GM15510 (cell line): ENCODE data around the gene FOXN4.

Source experiments
- POLR2A ChIP-seq: IDR thresholded peaks from 3 replicates; pipeline ENCODE4 v1.6.1; 2011; ENCODE audit warnings: borderline replicate concordance; ENCODE audit not compliant: insufficient read length; ENCODE audit errors: extremely low read depth

The FOXN4 gene

DNA sequence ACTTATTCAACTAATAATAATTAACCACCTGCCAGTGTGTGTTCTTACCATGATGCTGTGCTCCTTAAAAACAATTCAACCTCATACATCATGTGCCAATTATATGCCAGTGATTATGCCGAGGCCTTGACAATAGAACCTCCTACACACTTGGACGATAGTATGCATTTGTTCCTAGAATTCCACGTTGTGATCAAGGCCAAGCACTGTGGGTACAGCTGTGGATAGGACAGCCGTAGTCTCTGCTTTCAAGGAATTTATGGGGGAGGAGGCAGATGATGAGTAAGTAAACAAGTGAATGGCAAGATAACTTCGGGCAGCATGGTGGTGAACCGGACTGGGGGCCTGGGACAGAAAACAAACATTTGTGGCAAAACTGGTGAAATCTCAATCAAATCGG lies 20.6 kb upstream of the FOXN4 start:
- no peak for TF ChIP-seq POLR2A

- no peak for TF ChIP-seq POLR2A
Observed at GRCh38 chr12:109329003-109329402, 19.9 kb upstream of the FOXN4 start.

DNA sequence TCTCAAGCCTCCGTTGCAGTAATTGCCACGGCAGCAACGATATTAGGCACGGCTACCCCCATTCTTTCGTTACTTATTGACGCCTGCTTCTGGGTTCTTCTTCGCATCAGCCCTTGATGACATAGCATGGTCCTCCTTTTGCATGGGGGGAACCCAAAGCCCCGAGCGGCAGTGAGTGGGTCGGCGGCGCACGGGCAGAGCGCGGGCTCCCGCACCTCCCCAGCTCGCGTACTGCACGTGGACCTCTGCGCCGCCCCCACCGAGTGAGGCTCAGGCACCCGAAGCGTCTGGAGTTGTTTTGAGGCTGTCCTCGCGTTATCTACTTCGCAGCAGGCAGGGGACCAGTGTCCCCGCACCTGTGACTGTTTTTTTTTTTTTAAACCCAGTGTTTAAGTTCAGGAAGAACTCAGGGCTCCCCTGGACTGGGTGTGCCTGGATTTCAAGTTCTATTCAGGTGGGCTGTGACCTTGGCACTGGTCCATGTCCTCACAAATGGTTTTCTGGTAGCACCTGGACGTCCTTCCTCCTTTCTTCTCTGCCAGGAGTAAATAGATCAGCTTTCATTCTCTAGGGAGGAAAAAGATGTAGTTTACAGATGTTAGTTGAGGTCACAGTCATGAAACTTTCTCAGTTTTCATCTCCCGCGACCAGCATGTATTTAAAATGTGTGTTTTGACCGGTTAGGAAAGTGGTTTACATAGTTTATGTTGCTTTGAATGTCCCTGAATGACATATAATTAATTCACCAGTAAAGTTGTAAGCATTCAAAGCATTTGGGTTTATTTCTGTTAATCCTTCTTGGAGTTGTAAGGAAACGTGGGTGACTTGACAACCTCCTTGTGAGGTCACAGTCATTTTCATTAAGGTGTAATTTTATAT lies 1.4 kb upstream of the FOXN4 start:
- no peak for TF ChIP-seq POLR2A

- TF ChIP-seq POLR2A: no peak
Observed at GRCh38 chr12:109309381-109310246, 530 bp upstream of the FOXN4 start.

- TF ChIP-seq POLR2A: no peak
Observed at GRCh38 chr12:109307051-109307450, 2.0 kb downstream of the FOXN4 start.

DNA sequence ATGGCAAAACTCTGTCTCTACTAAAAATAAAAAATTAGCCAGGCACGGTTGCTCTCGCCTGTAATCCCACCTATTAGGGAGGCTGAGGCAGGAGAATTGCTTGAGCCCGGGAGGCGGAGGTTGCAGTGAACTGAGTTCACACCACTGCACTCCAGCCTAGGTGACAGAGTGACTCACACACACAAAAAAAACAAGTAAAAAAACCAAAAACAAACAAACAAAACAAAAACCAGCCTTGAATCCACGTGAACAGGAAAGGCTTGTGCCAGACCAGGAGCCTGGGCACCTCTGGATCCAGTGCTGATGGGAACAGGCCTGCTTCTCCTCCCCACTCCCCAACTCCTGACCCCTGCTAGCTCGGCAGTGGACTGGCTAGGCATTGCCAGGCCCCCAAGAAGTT lies 3.5 kb downstream of the FOXN4 start:
- no peak for TF ChIP-seq POLR2A

DNA sequence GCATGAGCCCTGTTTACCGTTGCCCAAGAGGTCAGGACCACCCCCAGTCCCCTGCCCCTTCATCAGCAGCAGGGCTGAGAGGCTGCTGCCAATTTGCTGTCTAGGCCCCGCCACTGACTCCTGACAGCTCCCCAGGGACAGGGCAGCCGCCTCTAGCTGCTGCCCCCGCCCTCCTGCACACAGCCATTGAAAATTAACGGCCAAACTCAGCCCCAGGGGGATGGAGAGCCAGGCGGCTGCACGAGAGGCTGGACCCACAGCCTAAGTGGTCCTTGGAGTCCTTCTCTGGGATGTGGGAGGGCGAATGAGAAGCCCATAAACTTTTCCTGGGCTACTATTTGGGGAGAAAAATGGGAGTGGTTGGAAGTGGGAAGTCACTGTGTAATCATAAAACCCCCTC lies 4.6 kb downstream of the FOXN4 start:
- no peak for TF ChIP-seq POLR2A

DNA sequence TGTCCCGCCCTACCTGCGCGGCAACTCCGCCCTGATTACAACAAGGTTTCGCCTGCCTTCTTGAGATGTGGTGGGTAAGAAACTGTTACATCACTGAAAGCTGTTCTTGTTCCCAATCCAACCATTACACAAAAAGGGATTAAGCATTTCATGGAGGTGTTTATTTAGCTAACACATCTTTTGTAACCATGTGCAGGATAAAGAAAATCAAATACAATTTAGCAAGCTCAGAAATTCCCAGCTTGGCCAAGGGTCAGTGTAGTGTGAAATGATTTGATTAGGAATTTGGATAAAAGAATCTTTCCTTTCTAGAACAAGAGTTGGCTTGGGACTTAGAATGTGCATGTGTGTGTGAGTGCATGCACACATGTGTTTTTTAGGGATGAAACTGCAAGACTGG lies 6.3 kb downstream of the FOXN4 start:
- TF ChIP-seq POLR2A: no peak

DNA sequence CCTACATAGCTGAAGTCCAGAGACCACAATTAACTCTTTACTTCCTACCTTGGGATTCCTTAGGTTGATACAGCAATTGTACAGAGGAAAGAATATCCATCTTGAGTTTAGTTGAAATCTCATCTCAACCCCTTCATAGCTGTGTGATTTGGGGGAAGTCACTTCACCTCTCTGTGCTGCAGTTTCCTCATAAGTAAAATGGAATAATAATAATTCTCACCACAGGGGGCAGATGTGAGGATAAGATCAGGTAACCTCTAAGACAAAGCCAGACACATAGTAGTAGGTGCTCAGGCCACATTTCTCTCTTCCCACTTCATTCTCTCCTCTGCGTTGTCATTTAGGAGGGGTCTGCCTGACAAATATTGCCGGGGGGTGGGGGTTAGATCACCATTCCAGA lies 6.7 kb downstream of the FOXN4 start:
- no peak for TF ChIP-seq POLR2A

GRCh38 chr12:109301643-109302168 lies 7.4 kb downstream of the FOXN4 start:
- TF ChIP-seq POLR2A: no peak

DNA sequence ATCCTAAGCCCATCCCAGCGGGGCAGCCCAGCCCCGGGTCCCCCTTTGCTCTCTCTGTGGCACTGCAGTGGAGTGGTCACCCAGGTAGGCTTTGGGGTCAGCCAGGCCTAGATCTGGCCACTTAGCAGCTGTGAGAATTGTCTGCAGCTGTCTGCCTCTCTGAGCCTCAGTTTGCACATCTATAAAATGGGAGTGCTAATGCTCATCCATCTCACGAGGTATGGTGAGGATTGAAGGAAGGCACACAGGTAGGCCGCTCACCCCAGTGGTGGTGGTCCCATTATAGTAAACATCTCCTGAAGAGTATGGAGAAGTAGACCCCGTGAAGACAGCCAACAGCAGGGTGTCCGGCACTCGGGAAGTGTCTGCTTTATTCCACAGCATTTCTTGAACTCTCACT lies 9.2 kb downstream of the FOXN4 start:
- no peak for TF ChIP-seq POLR2A

- no peak for TF ChIP-seq POLR2A
Observed at GRCh38 chr12:109296431-109296830, 12.7 kb downstream of the FOXN4 start.

DNA sequence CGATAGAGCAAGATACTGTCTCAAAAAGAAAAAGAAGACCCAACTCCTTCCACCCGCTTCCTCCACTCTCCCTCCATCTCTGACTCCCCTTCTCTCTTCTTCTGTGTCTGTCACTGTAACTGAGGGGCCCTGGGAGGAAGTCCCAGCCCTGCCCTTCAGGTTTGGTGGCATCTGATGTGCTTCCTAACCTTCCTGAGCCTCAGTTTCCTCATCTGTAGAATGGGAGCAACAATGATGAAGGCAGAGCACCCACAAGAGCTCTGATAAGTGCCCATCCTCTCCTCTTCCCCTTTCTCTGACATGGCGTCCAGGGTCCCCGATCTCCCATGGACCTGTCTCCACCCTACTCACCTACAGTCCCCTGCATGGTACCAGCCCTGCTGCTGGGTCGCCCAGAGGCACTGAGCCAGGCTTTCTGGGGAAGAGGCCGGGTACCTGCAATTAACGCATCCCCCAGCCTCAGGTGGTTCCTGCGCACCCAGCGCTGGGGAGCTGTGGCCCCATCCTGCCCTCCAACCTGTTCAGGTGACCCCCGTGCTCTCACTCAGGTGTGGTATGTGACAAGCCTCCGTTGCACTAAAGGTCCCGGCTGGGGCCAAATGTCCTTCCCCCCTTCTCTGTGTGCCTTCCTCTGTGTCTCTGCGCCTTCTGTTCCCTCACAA lies 13.2 kb downstream of the FOXN4 start:
- TF ChIP-seq POLR2A: no peak

DNA sequence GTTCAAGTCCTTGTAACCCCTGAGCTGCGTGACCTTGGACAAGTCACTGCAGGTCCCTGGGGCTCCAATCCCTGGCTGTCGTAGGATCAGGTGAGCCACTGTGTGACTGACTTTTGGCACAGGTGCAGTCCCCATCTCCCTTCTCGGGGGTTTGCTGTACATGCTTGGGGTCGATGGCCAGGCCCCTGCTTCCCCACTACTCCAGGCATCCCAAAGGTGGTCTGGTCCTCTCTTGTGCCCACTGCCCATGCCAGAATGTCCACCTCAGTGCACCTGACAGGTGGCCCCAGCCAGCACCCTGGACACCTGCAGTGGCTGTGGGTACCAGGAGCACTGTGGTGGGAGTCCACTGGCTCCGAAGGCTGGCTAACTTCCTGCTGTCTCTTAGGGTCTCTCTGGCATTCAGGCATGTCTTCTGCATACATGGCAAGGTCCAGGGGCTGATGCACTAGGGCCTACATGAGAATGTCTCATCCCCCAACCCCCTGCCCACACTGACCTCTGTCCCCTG lies 14.7 kb downstream of the FOXN4 start:
- no peak for TF ChIP-seq POLR2A

DNA sequence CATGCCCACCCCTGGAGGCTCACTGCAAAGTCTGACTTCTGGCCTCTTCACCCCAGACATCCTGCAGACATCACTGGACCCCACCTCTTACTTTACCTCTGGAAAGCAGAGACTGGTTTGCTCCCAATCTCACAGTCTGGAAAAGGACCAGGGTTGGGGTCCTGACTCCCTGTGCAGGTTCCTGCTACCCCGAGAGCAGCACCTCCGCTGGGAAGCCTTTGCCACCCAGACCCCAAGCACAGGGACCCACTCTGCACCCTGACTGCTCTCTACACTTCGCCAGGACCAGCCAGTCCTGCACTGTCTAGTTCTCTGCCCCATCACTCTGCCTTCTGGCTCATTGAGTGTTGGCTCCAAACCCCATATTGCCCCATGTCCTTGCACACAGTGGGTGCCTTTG lies 16.0 kb downstream of the FOXN4 start:
- no peak for TF ChIP-seq POLR2A
